DOHH2 (cell line): ENCODE measurements around the gene SRA1.

Experiments
- H3F3A ChIP-seq: fragments of 200-600 bp; sonication (generic), shearing (Covaris generic); 2 replicates; pipeline ENCODE4 v1.6.0; 2016; ENCODE audit warnings: antibody characterized with exemption, mild to moderate bottlenecking; ENCODE audit not compliant: control insufficient read depth, insufficient read depth
- H3K27ac ChIP-seq: fragments of 200-600 bp; sonication (generic); 2 replicates; pipeline ENCODE4 v1.5.1; 2014; ENCODE audit warnings: low read depth, mild to moderate bottlenecking, low read length, moderate library complexity
- H3K27me3 ChIP-seq: fragments of 200-600 bp; sonication (generic); 2 replicates; pipeline ENCODE4 v1.6.1; 2014; ENCODE audit warnings: mild to moderate bottlenecking, low read length, mixed read lengths; ENCODE audit not compliant: control insufficient read depth
- H3K36me3 ChIP-seq: fragments of 200-600 bp; sonication (generic); 2 replicates; pipeline ENCODE4 v1.6.1; 2014; ENCODE audit warnings: mild to moderate bottlenecking, low read length, moderate library complexity, mixed read lengths; ENCODE audit not compliant: control insufficient read depth
- H3K4me1 ChIP-seq: fragments of 200-600 bp; sonication (generic); 2 replicates; pipeline ENCODE4 v1.6.1; 2014; ENCODE audit warnings: mild to moderate bottlenecking, low read length, mixed read lengths; ENCODE audit not compliant: control insufficient read depth
- H3K4me2 ChIP-seq: fragments of 200-600 bp; sonication (generic); 2 replicates; pipeline ENCODE4 v1.6.0; 2014; ENCODE audit warnings: mild to moderate bottlenecking, low read length, moderate library complexity
- H3K4me3 ChIP-seq: fragments of 200-600 bp; sonication (generic); 2 replicates; pipeline ENCODE4 v1.5.1; 2014; ENCODE audit warnings: mild to moderate bottlenecking, low read length, mixed read lengths
- H3K79me2 ChIP-seq: fragments of 200-600 bp; sonication (generic); 2 replicates; pipeline ENCODE4 v1.6.1; 2014; ENCODE audit warnings: mild to moderate bottlenecking, low read length, mixed read lengths; ENCODE audit not compliant: control insufficient read depth
- H3K9me2 ChIP-seq: fragments of 200-600 bp; sonication (generic); replicated peaks from 2 replicates; pipeline ENCODE4 v1.6.1; 2014; ENCODE audit warnings: mild to moderate bottlenecking, low read length, mixed read lengths; ENCODE audit not compliant: control insufficient read depth
- H3K9me3 ChIP-seq: fragments of 200-600 bp; sonication (generic); 2 replicates; pipeline ENCODE4 v1.6.1; 2014; ENCODE audit warnings: antibody characterized with exemption, low read length, mixed read lengths; ENCODE audit not compliant: control insufficient read depth, insufficient read depth
- H4K20me1 ChIP-seq: fragments of 200-600 bp; sonication (generic); 2 replicates; pipeline ENCODE4 v1.6.0; 2014; ENCODE audit warnings: low read depth, mild to moderate bottlenecking, antibody characterized with exemption, low read length, moderate library complexity; ENCODE audit not compliant: control insufficient read depth, insufficient read depth
- CTCF ChIP-seq: fragments of 200-600 bp; sonication (generic); IDR thresholded peaks from one replicate; pipeline ENCODE4 v1.5.1; 2014; ENCODE audit warnings: antibody characterized with exemption, mild to moderate bottlenecking, low read depth, low read length; ENCODE audit not compliant: poor library complexity, severe bottlenecking
- EZH2phosphoT487 ChIP-seq: fragments of 200-600 bp; sonication (generic); IDR thresholded peaks from 2 replicates; pipeline ENCODE4 v1.6.1; 2017; ENCODE audit warnings: borderline replicate concordance, mild to moderate bottlenecking, antibody characterized with exemption, low read length, moderate library complexity, mixed read lengths

SRA1 gene

DNA sequence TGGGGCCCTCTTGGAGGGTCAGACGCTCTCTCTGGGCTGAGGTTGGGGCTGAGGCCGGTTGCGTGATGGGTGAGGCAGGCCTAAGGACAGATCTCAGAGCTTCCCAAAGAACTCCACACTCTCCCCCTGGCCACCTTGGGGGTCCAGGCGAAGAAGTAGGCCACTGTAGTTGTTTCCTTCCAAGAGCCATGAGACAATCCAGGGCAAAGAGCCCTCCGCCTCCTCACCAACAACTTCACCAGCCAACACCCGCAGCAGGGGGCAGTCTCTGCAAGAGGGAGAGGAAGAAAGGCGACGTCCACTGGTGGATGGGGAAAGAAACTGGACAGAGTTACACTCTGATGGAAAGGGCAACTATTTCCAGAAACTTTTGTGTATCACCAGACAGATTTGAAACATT is 18.0 kb upstream of the SRA1 start:
- no peaks in the 10 kb centered on the region for H3K27me3 ChIP-seq
- H3K4me2 ChIP-seq, result no peak overlapping the region
- H3K9me3 ChIP-seq, result no peaks in the 10 kb centered on the region
- H3K9me2 ChIP-seq, result no peaks in the 10 kb centered on the region
- no peaks in the 10 kb centered on the region for H4K20me1 ChIP-seq
- no peaks in the 10 kb centered on the region for H3K79me2 ChIP-seq
- H3K4me1 ChIP-seq, result 0 out of 2 replicates have a peak, but pooled peaks cover 2% of the 10 kb centered on the region
- no peak for TF ChIP-seq EZH2phosphoT487
- no peak for TF ChIP-seq CTCF
- H3K36me3 ChIP-seq, result no peaks in the 10 kb centered on the region
- no peak overlapping the region for H3K4me3 ChIP-seq
- no peaks in the 10 kb centered on the region for H3F3A ChIP-seq
- H3K27ac ChIP-seq, result no peak overlapping the region

GRCh38 chr5:140574165-140574564 is 16.9 kb upstream of the SRA1 start:
- no peak for TF ChIP-seq EZH2phosphoT487
- TF ChIP-seq CTCF, result no peak
- Histone ChIP-seq H3K27ac (no peak overlapping the region), H3F3A (no peaks in the 10 kb centered on the region), H3K9me2 (no peaks in the 10 kb centered on the region), H3K4me1 (0 out of 2 replicates have a peak, but pooled peaks cover 2% of the 10 kb centered on the region), H3K79me2 (no peaks in the 10 kb centered on the region), H3K4me2 (no peak overlapping the region), H3K9me3 (no peaks in the 10 kb centered on the region), H3K4me3 (no peak overlapping the region), H4K20me1 (no peaks in the 10 kb centered on the region), H3K36me3 (peaks cover 4% of the 10 kb centered on the region), H3K27me3 (no peaks in the 10 kb centered on the region)

DNA sequence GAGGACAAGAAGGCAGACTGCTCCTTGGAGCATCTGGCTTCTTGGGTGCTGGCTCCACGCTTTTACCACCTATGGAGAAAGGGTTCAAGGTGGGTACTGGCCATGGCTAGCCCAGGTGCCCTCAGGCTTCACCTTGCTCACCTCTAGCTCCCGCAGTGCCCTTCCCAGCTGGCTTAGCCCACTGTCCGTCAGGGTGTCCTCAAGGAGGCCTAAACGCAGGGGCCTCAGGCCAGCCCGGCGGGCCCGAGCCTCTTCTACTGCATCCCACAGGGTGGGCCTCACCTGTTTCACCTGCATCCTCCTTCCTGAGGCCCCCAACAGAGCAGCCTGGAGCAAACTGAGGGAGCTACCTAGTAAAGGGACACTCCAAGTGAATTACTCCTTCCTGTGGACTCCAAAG is 16.4 kb upstream of the SRA1 start:
- no peaks in the 10 kb centered on the region for H3K9me3 ChIP-seq
- no peaks in the 10 kb centered on the region for H3K9me2 ChIP-seq
- H3K27me3 ChIP-seq, result no peaks in the 10 kb centered on the region
- no peak overlapping the region for H3K27ac ChIP-seq
- no peak for TF ChIP-seq EZH2phosphoT487
- H3K4me3 ChIP-seq, result no peak overlapping the region
- no peaks in the 10 kb centered on the region for H4K20me1 ChIP-seq
- H3K4me1 ChIP-seq, result 0 out of 2 replicates have a peak, but pooled peaks cover 2% of the 10 kb centered on the region
- H3K4me2 ChIP-seq, result no peak overlapping the region
- H3K36me3 ChIP-seq, result peaks cover 5% of the 10 kb centered on the region
- H3F3A ChIP-seq, result no peaks in the 10 kb centered on the region
- H3K79me2 ChIP-seq, result no peaks in the 10 kb centered on the region

- Histone ChIP-seq H3K9me3 (no peaks in the 10 kb centered on the region), H4K20me1 (no peaks in the 10 kb centered on the region), H3K4me2 (no peak overlapping the region), H3K9me2 (no peaks in the 10 kb centered on the region), H3K27ac (no peak overlapping the region), H3K36me3 (peaks cover 30% of the 10 kb centered on the region), H3K27me3 (no peaks in the 10 kb centered on the region), H3K4me3 (no peak overlapping the region), H3K79me2 (peaks cover 10% of the 10 kb centered on the region), H3F3A (no peaks in the 10 kb centered on the region), H3K4me1 (peaks cover 5% of the 10 kb centered on the region)
- TF ChIP-seq EZH2phosphoT487 (no peak), CTCF (no peak)
Measured at GRCh38 chr5:140571105-140571504, 13.8 kb upstream of the SRA1 start.
